Retinal pigment epithelial cell (primary cell): ENCODE results near the gene MTOR.
"Not testable (repeated sequence)": the region's sequence is repeated elsewhere in the genome, so short reads cannot be mapped to it uniquely, and the experiment has no call there.

ENCODE experiments used
- DNase-seq: peaks from one replicate; pipeline ENCODE4 v3.0.0-alpha.2; 2010; ENCODE audit warnings: low read depth
- H3K4me3 ChIP-seq: 2 replicates; pipeline ENCODE4 v1.5.1; 2011; ENCODE audit warnings: mild to moderate bottlenecking, low read length, control low read depth, moderate library complexity
- CTCF ChIP-seq: conservative IDR thresholded peaks from 2 replicates; pipeline ENCODE4 v1.5.1; 2011; ENCODE audit warnings: low read depth, low read length, control low read depth, inconsistent platforms

MTOR gene

GRCh38 chr1:11299225-11299574, 36.8 kb upstream of the MTOR start:
- TF ChIP-seq CTCF: no peak
- H3K4me3 ChIP-seq: no peak overlapping the region
- DNase-seq: no peak

GRCh38 chr1:11298390-11299224, 36.3 kb upstream of the MTOR start:
- no peak overlapping the region for H3K4me3 ChIP-seq
- no peak for TF ChIP-seq CTCF
- no peak for DNase-seq

- not testable (repeated sequence) for DNase-seq, H3K4me3 ChIP-seq
These were observed 35.4 kb upstream of the MTOR start for GRCh38 chr1:11297774-11298173.

GRCh38 chr1:11295905-11296304, 33.6 kb upstream of the MTOR start:
- no peak for DNase-seq
- no peak for TF ChIP-seq CTCF
- no peak overlapping the region for H3K4me3 ChIP-seq

GRCh38 chr1:11294951-11295350, 32.6 kb upstream of the MTOR start:
- no peak for TF ChIP-seq CTCF
- no peak for DNase-seq
- H3K4me3 ChIP-seq: no peak overlapping the region

- no peak for TF ChIP-seq CTCF
- no peak overlapping the region for H3K4me3 ChIP-seq
These were observed 31.5 kb upstream of the MTOR start for GRCh38 chr1:11293856-11294255.

GRCh38 chr1:11291049-11291448, 28.7 kb upstream of the MTOR start:
- DNase-seq: no peak
- no peak for TF ChIP-seq CTCF
- H3K4me3 ChIP-seq: no peak overlapping the region

More at GRCh38 chr1:11293856-11294255, 31.5 kb upstream of the MTOR start:
- no peak for DNase-seq
